UCSD-AML1 (cell line): Measurements from ENCODE around the gene EVI2A.

Experiments
- DNase-seq: peaks from one replicate; lab custom pipeline; 2025; ENCODE audit not compliant: unreplicated experiment; lab: John Stamatoyannopoulos, UW

Gene EVI2A

GRCh38 chr17:31279401-31279800 is 42.0 kb downstream of the EVI2A start:
- DNase-seq, result no peak

GRCh38 chr17:31275116-31275515 is 46.3 kb downstream of the EVI2A start:
- no peak for DNase-seq

DNA sequence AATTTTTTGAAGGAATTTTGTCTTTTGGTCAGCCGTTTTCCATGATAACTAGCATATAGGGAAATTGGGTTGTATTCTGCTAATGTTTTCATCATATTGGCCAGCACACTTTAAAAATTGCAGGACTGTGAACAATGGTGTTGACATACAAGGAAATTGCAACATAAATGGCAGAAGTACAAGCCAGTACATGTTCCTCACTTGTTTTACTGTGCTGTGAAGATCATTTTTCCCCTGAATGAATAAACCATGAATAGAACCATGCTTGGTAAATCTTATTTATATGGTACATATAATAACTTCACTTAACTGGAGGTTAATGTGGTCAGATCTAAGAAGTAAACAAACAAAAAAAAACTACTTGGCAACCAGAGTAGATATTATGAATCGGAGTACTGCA is 47.2 kb downstream of the EVI2A start:
- no peak for DNase-seq

- DNase-seq, result no peak
These were observed 47.9 kb downstream of the EVI2A start for GRCh38 chr17:31273516-31273915.

GRCh38 chr17:31272803-31273202 is 48.6 kb downstream of the EVI2A start:
- DNase-seq, result no peak

DNA sequence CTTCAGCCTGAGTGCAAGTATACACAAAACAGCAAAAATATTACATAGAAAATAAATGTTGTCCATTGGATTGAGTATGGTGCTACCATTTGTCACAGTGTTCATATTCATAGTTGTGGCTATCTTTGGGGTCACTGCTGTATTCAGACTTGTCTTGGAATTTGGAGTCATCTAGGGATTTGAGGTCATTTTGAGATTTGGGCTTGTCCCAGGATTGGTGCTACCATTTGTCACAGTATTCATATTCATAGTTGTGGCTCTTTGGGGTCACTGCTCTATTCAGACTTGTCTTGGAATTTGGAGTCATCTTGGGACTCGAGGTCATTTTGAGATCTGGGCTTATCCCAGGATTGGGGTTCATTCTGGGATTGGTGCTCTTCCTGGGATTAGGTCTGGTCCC is 49.2 kb downstream of the EVI2A start:
- no peak for DNase-seq

GRCh38 chr17:31269578-31269983 is 51.8 kb downstream of the EVI2A start:
- no peak for DNase-seq

DNA sequence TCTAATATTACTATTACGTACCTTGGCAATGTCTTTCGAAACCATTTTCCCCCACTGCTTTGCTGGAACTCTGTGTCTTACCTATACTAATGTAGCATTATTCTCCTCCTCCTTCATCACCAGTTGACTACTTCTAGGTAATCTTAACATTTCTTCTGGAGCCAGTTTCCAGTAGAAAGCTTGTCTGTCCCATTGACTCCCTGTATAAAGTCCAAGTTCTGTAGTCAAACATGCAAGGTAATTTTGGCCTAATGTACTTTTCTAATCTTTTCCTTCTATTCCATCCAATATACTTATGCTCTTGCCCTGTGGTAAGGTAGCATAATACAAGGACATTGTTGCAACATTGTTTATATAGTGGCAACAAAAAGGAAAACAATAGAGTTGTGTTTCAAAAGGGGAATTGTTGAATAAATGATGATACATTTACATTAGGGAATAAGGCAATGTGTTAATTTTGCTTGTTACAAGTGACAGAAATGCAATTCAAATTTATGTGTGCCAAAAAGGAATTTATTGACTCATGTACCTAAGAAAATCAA is 52.3 kb downstream of the EVI2A start:
- DNase-seq, result no peak
